ENCODE results near the gene TMEM178B.

TMEM178B gene

DNA sequence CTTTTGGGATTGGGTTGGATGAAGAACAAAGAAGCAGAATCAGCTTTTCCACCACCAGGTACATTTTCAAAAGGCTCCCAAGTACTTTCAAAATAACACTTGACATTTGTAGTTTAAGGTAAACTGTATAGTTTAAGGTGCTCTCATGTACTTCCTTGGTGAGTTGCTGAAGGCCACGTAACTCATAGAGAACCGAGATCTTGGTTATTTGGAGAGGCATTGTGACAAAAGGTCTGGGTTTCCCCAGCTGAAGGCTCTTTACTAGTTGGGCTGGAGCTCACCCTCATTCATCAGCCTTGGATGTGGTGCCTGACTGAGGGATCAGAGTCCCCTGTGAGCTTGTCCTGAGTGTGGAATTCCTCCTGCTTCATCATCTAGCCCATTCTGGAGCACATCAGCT is 191.8 kb downstream of the TMEM178B start:
- DNase-seq, result no peak

DNA sequence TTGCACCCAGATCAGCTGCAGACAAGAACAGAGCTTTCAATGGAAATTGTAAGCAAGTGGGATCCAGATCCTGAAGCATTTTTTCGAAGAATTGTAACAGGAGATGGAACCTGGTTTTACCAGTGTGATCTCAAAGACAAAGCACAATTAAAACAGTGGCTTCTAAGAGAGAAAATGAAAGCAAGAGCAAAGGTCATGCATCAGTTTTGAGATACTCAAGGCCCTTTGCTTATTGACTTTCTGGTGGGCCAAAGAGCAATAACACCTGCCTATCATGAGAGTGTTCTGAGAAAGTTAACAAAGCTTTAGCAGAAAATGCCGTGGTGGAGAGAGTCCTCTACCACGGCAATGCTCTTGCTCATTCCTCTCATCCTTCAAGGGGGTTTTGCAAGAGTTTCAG is 194.8 kb downstream of the TMEM178B start:
- DNase-seq, result no peak

DNA sequence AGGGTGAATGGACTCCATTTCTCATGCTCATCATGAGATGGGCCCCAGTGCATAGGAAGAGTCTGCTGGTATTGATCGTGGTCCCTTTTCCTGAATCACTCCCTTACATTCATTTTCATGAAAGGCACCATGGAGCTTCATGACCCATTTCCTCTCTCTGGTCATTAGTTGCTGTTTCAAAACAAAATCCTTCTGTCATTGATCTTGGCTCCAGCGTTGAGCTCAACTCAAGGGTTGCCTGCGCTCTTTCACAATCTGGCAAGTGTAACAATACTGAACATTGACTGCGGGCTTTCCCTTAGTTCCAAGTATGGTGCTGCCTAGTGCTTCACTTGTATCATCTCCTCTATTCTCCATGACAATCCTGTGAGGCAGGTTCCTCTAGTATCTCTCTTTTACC is 197.6 kb downstream of the TMEM178B start:
- no peak for DNase-seq

DNA sequence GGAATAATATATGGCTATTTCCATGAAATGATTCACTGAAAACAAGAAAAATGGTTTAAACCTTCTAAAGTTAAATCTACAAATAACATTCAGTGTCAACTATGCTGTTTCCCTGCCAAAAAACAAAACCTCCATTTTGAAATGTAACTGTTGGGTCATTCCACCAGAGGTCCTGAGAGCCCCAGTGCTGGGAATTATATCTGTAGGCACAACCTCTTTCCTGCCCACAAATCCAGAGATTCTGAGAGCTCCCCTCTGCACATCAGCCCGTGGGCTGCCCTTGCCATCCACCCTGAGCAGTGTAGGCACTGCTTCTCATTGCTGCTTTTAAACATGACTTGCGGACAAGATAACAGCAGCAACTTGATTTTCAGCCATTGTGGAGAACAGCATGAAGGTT is 198.6 kb downstream of the TMEM178B start:
- no peak for DNase-seq

DNA sequence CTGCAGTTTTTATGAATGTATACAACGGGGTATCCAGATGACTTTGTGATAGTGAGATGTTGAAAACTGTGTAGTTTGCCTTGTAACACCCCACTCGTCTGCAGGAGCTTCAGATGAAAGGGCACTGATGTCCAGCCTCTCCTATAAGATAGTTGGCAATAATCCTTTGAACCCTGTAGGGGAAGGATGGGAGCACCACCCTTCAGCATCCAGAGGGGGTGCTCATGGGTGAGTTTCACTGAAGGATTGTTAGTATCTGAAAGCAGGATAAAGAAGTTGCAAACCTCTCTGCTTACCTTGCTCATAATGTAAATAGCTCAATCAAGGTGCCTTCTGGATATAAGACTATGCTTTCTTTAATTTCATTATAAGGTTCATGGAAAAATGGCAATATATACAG is 201.5 kb downstream of the TMEM178B start:
- DNase-seq, result no peak

DNA sequence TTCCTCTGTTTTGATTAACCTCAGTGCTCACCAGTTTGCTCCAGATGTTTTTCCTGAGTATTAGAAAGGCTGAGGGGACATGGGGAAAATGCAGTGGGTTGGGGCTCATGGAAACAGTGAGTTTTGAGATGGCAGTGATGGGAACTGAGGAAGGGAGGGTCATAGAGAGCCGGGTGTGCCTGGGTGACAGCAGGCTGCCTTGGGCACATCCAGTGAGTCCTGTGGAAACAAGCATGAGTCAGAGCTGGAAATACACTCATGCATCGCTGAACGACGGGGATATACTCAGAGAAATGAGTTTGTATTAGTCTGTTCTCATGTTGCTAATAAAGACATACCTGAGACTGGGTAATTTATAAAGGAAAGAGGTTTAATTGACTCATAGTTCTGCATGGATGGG is 202.2 kb downstream of the TMEM178B start:
- DNase-seq, result no peak

DNA sequence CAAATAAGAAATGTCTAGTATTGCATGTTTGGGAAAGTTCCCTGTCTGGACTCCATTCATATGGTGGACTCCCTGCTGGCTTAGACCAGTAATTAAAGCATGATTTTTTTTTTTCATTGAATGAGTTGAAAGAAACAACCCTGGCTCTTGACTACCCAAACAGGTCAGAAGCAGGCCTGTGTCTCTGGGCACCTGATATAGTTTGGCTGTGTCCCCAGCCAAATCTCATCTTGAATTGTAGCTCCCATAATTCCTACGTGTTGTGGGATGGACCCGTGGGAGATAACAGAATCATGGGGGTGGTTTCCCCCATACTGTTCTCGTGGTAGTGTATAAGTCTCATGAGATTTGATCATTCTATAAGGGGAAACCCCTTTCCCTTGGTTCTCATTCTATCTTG is 206.2 kb downstream of the TMEM178B start:
- no peak for DNase-seq

DNA sequence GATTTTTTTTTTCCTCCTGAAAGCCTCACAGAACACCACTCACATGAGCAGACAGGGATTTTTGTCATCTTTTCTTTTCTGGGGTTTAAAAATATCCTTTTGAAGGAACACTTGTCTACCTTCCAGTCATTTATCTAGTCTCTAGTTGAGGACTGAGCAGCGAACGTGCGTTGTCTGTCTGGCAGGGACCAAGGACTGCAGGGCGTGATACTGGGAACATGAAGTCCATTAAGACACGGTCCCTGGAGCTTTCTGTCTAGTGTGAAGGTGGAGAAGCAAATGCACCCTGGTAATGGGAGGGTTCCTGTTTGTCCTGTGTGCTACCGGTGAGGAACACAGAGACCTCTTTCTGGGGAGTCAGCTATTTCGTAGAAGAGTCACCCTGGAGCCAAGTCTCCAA is 207.4 kb downstream of the TMEM178B start:
- no peak for DNase-seq

DNA sequence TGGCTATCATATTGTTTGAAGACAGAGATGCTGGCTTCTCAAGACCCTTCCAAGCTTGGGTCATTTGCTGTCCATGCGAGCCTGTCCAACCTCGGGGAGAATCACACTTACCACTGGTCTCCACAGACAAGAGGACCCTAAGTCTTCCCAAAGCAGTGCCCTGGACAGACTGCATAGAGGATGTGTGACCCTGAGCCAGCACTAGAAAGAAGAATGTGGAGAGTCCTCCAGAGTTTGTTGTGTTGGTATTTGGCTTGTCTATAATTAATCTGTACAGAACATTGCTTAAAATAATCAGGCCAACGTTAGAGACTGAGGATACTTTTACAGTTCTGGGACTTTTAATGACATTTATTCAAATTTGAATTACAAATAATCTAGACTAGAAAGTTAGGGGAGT is 212.7 kb downstream of the TMEM178B start:
- no peak for DNase-seq

DNA sequence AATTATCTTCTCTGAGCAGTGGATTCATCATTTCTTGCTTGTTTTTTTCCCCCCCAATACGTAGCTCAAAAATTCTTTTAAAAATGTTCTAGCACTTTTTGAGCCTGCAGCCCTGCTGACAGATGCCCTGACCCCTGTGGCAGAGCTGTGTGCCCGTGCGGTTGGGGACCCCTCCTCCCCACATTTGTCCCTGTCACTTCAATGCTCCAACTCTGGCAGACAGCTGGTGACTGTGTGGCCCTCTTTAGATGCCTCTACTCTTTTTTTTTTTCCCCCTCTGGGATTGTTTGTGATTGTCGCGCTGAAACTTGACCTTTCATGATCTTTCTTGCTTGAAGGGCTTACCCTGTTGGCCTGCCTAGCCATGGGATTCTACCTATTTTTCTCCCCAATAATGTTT is 214.1 kb downstream of the TMEM178B start:
- DNase-seq, result no peak

DNA sequence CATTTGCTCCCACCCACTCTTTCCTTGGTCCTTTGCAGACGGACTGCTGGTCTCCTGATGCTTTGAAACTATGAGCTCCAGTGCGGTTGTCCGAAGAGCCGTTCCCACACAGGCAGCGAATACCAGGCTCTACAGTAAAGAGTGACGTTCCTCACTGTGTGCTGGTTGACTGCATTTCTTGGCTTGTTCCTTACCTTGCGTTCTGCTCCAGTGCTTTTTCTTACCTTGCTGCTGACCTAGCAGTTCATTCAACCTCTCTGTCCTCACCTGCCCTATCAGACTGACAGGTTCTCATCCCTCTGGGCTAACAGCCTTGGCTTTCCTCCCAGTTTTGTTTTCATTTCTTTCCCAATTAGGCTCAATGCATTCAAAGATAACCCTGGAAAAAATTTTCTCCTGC is 214.8 kb downstream of the TMEM178B start:
- DNase-seq, result no peak

DNA sequence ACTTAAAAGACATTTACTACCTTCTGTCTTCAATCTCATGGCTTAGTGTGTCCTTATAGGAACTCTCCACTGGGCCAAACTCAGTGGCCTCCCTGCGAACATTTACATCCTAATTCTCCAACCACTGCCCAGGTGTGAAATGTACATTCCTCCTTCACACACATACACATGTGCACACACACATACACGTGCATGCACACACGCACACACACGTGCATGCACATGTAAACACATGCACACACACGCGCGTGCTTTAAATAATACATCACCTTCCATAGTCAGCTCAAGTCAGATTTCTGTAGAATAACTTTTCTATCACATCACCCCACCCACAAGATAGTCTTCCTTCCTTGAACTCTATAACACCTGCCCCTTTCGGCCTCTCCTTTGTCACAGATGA is 216.5 kb downstream of the TMEM178B start:
- no peak for DNase-seq

DNA sequence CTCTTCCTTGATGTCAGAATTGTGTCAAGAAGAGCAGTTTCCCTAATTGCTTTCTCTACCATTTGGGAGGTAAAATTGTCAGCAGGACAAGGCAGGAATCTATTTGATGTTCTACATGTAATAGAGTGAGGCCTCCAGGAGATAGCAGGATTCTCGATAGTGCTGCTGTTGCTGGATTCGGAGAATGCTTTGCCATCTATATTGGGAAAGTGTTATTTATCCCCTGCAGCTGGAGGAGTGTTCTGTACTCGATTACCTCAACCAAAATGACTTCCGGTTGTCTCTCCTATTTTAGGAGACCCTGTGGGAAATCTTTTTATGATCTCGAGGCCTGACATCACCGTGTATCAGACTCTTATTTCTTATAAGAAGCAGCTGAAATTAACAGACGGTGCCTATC is 217.1 kb downstream of the TMEM178B start:
- no peak for DNase-seq

DNA sequence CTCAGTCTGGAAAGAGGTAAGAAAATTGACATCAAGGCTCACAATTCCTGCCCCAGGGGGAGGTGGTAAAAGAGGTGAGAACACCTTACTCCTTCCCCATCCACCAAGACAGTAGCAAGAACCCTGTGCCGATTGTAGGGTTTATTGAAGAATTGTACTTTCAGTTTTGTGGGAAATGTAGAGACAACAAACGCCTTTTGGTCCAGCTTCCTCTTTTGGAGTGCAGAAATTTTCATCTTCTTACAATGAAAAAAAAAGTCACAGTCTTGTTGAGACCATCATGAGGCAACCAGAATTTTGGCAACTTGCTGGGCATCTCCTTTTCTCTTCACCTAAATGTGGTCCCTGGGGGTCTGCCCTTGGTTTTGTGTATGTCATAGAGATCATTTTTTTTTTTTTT is 217.7 kb downstream of the TMEM178B start:
- DNase-seq, result peak; percentile 3

DNA sequence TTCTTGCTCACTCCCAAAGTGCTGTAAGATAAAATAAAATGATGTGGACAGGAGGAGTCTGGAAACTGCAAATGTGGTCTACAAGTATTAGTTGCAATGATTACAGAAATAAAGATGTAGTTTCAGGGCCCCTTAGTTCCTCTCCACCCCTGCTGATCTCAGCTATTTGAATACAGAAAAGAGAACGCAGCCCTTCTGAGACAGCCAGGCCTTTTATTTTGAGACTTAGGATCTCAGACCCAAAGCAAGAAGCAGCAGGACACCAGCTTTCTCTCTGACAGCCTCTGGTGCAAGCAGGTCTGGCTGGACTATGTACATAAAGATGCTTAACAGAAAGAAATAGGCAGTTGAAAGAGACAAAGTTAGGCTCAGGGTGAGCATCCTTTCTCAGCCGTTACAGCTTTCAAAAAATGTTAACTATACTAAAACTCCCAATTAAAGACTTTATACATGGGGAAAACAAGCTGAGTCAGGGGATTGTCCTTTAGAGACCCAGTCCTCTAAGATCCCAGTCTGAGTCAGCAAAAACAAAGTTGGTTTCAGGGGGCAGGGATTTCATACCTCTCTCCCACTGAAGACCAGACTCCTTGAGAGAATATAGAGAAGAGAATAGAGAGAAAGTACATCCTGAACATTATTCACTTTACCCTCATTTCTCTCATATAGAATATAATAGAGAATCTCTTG is 220.4 kb downstream of the TMEM178B start:
- no peak for DNase-seq

DNA sequence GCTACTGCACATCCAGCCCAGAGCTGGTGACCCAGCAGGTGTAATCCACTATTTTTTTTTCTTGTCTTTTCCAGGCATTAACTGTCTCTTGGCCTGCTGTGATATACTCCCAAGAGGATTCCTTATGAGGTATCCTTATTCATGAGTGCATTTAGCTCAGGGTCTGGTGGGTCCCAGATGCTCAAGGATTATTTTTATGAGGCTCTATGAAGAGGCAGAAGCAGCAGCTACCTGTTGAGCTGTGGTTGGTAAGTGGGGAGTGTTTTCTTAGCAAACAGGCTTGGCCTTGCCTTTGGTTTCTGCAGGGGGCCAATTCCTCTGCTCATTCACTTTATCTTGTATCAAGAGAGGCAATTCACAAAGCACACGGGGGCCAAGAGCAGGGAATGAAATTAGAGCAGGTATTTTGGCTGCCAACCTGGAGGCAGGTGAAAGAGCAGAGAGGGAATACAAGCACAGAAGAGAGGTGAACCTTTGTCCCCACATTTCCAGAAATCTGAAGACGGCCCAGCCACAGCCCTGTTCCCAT is 221.6 kb downstream of the TMEM178B start:
- DNase-seq, result no peak

DNA sequence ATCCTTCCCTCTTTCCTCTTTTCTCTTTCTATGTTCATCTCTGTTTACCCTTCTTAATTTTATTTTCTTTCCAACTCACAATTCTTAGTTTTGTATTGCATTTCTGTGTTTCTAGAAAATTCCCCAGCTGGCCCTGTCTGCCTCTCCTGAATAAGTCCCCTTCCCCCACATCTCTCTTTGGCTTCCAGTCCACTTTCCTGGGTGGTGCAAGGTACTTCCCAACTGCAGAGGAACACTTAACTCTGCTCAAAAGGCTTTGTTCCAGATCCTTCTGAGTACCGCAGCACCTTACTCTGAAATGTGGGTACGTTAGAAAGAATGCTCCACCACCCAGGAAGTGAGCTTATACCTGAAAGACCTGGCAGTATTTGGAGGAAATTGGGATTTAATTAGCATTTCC is 227.0 kb downstream of the TMEM178B start:
- DNase-seq, result no peak

DNA sequence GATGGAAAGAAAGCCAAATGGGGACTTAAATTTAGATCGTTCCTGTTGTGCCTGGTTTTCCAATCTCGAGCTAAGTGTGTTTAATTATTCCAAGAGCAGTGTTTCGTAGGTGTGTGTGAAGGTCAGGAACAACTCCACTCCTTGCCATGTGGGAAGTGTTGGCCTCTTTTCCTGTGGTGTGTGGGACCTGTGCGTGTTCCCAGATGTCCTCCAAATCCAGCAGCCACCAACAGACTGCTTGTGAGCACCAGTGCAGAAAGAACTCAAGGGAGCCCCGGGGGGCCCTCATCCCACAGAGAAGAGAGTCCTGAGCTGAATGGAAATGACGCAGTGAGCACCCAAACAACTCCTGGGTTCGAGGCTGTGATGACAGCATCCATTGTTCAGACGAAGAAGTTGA is 227.7 kb downstream of the TMEM178B start:
- no peak for DNase-seq

DNA sequence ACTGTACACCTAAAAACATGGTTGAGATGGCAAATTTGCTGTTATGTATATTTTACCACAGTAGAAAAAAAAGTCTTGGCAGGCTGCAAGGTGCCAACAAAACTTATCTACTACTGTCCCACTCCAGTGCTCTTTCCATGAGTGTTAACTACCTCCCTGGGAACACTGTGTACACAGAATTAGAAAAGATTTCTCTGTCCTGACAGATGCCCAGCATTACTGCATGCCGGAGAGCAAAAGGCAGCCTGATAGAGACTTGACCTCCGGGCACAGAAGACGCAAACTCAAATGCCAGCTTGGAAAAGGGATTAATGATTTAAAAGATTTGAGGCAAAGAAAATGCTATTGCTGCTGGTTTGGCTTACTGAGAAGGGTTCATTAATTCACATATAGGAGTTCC is 228.8 kb downstream of the TMEM178B start:
- no peak for DNase-seq

DNA sequence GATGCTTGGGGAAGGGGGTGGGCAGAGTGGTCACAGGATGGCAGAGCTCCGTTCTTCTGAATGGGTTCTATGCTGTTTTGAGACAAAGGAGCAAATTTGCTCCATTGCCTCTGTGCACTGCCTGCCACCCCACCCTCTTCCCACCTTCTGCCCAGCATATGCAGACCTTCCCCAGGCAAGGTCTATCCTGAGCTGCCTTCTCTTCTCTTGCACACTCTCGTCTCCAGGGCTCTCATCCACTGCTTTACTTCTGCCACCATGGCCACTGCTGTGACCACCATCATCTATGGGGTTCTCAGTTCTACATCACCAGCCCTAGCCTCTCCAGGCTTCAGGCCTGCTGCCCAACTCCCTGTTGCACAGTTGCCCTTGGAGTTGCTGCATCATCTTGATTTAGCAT is 230.4 kb downstream of the TMEM178B start:
- DNase-seq, result no peak

DNA sequence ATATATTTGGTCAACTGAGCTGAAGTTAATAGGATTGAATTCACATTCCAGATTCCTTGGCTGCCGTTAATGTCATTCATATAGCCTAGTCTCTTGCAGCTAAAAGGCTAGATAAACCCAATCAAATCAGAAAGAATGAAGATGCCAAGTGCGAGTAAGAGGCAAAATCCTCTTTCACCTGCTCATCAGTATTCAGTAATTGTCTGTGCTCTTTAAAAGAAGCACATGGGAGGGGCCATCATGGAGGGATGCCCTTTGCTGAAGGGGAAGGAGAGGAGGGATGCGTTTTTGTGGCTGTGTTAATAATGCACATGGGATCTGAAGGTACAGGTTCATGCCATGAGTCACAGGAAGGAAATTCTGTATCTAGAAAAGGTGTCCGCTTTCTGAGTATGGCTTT is 232.2 kb downstream of the TMEM178B start:
- DNase-seq, result no peak

DNA sequence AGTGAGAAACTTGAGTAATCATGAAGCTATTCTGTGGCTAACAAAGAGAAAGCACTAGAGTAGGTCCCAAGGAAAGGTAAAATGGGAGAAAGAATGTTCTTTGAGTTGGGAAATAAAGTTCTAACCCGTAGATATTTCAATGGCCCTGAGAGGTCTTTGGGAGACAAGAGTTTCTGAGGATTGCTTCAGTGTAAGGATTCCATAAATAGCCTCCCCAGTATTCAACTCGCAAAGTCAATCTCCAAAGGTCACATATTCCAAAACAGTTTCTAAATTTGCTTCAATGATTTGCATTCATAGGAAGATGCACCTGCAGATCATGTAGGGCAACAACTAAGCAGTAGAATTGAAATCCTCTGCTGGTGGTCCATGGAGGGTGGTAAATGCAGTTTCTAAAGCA is 238.5 kb downstream of the TMEM178B start:
- no peak for DNase-seq

DNA sequence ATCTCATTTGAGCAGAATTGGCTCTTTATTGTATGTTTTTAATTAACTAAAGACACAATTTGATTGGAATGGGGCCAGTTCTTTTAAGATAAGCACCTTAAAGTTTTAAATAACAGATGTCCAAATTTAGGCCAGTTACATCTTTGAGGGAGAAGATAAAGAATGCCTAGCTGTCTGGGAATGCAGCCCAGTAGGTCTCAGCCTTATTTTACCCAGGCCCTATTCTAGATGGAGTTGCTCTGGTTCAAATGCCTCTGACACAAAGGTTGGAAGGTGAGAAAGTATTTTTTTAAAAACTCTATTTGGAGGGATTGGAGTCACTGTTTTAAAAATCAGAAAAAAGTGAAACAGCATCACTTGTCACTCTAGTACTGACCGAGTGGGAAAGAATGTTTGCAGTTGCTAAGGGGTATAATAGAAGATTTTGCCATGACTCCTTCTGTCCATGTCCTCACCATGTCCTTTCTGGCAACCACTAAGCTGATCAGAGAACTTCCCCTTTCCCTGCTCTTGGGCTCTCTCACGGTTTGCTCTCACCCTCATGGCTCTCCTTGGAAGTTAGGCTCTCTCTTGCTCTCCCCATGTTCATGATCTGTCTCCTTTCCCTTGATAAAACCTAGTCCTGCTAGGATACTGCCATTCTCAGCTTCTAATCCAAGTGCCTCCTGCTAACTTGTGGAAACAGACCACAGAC is 239.1 kb downstream of the TMEM178B start:
- no peak for DNase-seq

DNA sequence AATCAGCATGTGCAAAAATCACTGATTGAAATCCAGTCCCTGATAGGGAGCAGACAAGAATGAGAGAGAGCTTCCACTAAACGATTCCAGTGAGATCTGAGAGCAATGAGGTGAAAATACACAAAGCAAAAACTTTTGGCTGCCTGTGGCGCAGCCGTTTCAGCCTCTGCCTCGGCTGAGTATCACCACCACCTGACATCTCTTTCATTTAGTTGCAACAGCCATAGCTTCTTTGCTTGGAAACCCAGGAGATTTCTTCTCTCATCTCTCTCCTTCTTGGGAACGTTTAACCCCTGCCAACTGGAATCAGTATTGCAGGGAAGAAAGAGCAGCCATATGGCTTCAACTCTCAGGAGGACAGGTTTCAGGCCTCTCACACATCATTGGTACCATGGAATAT is 240.0 kb downstream of the TMEM178B start:
- DNase-seq, result no peak

All from hematopoietic multipotent progenitor cell treated with erythropoietin and hydrocortisone succinate and interleukin-3 and kit ligand, for 6 days (in vitro differentiated cells).